ENCODE measurements around the gene GNG4. TPM values are rescaled to one million over a fixed set of nuclear protein-coding genes. Genes with fewer than 3 reads are reported as not detected.

Gene GNG4
- total and polyA plus RNA-seq, 2 donors (not counting 3 experiments of a cell fraction or from before 2014, with no cell fraction given): 0.10 TPM; not detected in 1

GRCh38 chr1:235511470-235512240 lies 137.9 kb downstream of the GNG4 start:
- Histone ChIP-seq H3K4me2 (ENCODE audit: insufficient read depth, low read length) (no peak overlapping the region), H3K27ac (ENCODE audit: insufficient read depth, low read depth, low read length) (no peak overlapping the region), H3K36me3 (ENCODE audit: control insufficient read depth in 2 of 2, extremely low read depth in 1 of 2, insufficient read depth in 2 of 2, low read length in 2 of 2) (no peaks in the 10 kb centered on the region), H3K9me1 (replicated peaks; ENCODE audit: control insufficient read depth, extremely low read depth, insufficient read depth, low read length) (no peaks in the 10 kb centered on the region), H3K79me2 (ENCODE audit: control insufficient read depth, insufficient read depth, low read length) (no peaks in the 10 kb centered on the region), H3K4me1 (ENCODE audit: control insufficient read depth, extremely low read depth, insufficient read depth, low read length) (no peaks in the 10 kb centered on the region), H3K9ac (replicated peaks; ENCODE audit: extremely low read depth, insufficient read depth, low read length) (no peak overlapping the region), H3K9me3 (replicated peaks; ENCODE audit: control insufficient read depth, insufficient read depth, low read length) (no peaks in the 10 kb centered on the region), H3K27me3 (ENCODE audit: control insufficient read depth in 2 of 2, insufficient read depth in 2 of 2, low read length in 2 of 2) (no peaks in the 10 kb centered on the region), H2AFZ (ENCODE audit: low read depth, low read length) (no peak overlapping the region), H4K20me1 (replicated peaks; ENCODE audit: control insufficient read depth, extremely low read depth, insufficient read depth, low read length) (no peaks in the 10 kb centered on the region), H3K4me3 (replicated peaks in 1 of 3; ENCODE audit: insufficient read depth in 1 of 3, low read depth in 1 of 3, low read length in 3 of 3) (no peak overlapping the region)
- ChIA-PET POLR2A (no interaction called here), CTCF (interaction anchor here (1.2 kb wide), 1 partner anchor 272 kb away, joined by 3 read pairs; no protein-coding TSS in a partner anchor)
- FAIRE-seq (no peak), DNase-seq (ENCODE audit: low read depth, low spot score) (no peak)
- TF ChIP-seq FOS (IDR thresholded peaks at IDR 0.05; ENCODE audit: borderline replicate concordance, insufficient read depth, low read length) (no peak), GATA2 (IDR thresholded peaks at IDR 0.05; ENCODE audit: insufficient read depth, insufficient read length, low read depth, low read length) (no peak), MAX (IDR thresholded peaks at IDR 0.05; ENCODE audit: insufficient read depth, insufficient read length) (no peak), CTCF (IDR thresholded peaks at IDR 0.05; ENCODE audit: extremely low read depth in 1 of 2, insufficient read depth in 1 of 2, low read depth in 1 of 2, low read length in 2 of 2) (no peak), EZH2 (IDR thresholded peaks at IDR 0.05; ENCODE audit: borderline replicate concordance, low read depth, low read length, severe bottlenecking) (no peak), JUN (IDR thresholded peaks at IDR 0.05; ENCODE audit: borderline replicate concordance, insufficient read depth, insufficient read length, low read depth) (no peak), POLR2AphosphoS5 (IDR thresholded peaks at IDR 0.05; ENCODE audit: insufficient read depth, low read depth, low read length) (no peak), MYC (IDR thresholded peaks at IDR 0.05; ENCODE audit: low read depth, low read length) (no peak)
- dilution Hi-C loops (cut with MboI; ENCODE audit: extremely low pct_ligation_motif_present, low sequenced_read_pairs): no loop called here
- intact Hi-C loops (cut with micrococcal nuclease): loop anchor here (5.0 kb wide), 3 partner anchors 91 to 221 kb away; no protein-coding TSS in a partner anchor
- no TSS peak for BruUV-seq (replicated peaks)

Measured in endothelial cell of umbilical vein (primary cell).